ENCODE results near the gene SLAIN2. TPM values are rescaled to one million over a fixed set of nuclear protein-coding genes. Genes with fewer than 3 reads are reported as not detected.

The SLAIN2 gene
- polyA plus RNA-seq, 3 donors = 13.9 to 24.1 (median 17.6) TPM

DNA sequence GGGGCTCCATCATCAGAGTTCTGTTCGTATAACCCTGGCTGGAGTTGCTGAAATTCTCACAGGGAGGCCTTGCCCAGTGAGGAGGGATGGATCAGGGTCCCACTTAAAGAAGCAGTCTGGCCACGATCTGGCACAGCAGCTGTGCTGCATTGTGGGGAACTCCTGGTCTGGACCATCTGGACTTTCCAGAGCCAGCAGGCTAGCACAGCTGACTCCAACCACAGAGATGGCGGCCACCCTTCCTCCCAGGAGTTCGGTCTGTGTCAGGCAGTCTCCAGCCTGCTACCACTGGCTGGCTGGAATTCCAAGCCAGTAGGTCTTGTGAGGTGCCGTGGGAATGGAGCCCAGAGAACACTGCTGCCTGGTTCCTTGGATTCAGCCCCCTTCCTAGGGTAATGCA lies 62.0 kb downstream of the SLAIN2 start:
- no peaks in the 10 kb centered on the region for H3K79me2 ChIP-seq (ENCODE audit: insufficient read depth, low read length)
- Mint-ChIP-seq H3K27me3 (ENCODE audit: low read depth in 3 of 3) (no peaks in the 10 kb centered on the region), H3K4me3 (no peak overlapping the region), H3K27ac (no peak overlapping the region), H3K9me3 (no peaks in the 10 kb centered on the region), H3K36me3 (peaks cover 40 to 41% of the 10 kb centered on the region in 2 donors), H3K4me1 (peaks cover 4% of the 10 kb centered on the region)
- H3K27ac ChIP-seq (ENCODE audit: low read depth in 1 of 2, low read length in 2 of 2) = no peak overlapping the region
- no peak overlapping the region for H3K4me2 ChIP-seq (replicated peaks; ENCODE audit: extremely low read depth, low read length, poor library complexity, severe bottlenecking)
- H3K9ac ChIP-seq (ENCODE audit: insufficient read depth, low read length, poor library complexity, severe bottlenecking) = no peak overlapping the region
- intact Hi-C loops (cut with micrococcal nuclease) = no loop called here
- H3K9me3 ChIP-seq (replicated peaks in 1 of 2; ENCODE audit: control insufficient read depth in 1 of 2, insufficient read depth in 1 of 2, low read length in 2 of 2) = no peaks in the 10 kb centered on the region
- H3K27me3 ChIP-seq (ENCODE audit: control insufficient read depth in 2 of 2, insufficient read depth in 2 of 2, low read length in 2 of 2) = no peaks in the 10 kb centered on the region
- H3K4me1 ChIP-seq (ENCODE audit: control insufficient read depth in 1 of 2, insufficient read depth in 2 of 2, low read length in 2 of 2) = no peaks in the 10 kb centered on the region
- H2AFZ ChIP-seq (ENCODE audit: insufficient read depth, low read depth, low read length, poor library complexity, severe bottlenecking) = no peak overlapping the region
- peaks cover 8 to 47% of the 10 kb centered on the region in 2 donors for H3K36me3 ChIP-seq (replicated peaks in 1 of 2; ENCODE audit: control insufficient read depth in 1 of 2, insufficient read depth in 2 of 2, low read length in 2 of 2)
- WGBS (ENCODE audit: insufficient coverage) = 100% methylated on average over 5 of the region's 5 CpGs
- TF ChIP-seq, protein P1, sequence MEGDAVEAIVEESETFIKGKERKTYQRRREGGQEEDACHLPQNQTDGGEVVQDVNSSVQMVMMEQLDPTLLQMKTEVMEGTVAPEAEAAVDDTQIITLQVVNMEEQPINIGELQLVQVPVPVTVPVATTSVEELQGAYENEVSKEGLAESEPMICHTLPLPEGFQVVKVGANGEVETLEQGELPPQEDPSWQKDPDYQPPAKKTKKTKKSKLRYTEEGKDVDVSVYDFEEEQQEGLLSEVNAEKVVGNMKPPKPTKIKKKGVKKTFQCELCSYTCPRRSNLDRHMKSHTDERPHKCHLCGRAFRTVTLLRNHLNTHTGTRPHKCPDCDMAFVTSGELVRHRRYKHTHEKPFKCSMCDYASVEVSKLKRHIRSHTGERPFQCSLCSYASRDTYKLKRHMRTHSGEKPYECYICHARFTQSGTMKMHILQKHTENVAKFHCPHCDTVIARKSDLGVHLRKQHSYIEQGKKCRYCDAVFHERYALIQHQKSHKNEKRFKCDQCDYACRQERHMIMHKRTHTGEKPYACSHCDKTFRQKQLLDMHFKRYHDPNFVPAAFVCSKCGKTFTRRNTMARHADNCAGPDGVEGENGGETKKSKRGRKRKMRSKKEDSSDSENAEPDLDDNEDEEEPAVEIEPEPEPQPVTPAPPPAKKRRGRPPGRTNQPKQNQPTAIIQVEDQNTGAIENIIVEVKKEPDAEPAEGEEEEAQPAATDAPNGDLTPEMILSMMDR (IDR thresholded peaks at IDR 0.05) = no peak
- H3K4me3 ChIP-seq (replicated peaks in 1 of 3; ENCODE audit: low read depth in 2 of 3, low read length in 3 of 3) = no peak overlapping the region
- no peak for DNase-seq
- peaks cover 5% of the 10 kb centered on the region for H4K20me1 ChIP-seq (ENCODE audit: insufficient read depth, low read length)

- no peak overlapping the region for H3K9ac ChIP-seq (ENCODE audit: insufficient read depth, low read length, poor library complexity, severe bottlenecking)
- H3K36me3 ChIP-seq (replicated peaks in 1 of 2; ENCODE audit: control insufficient read depth in 1 of 2, insufficient read depth in 2 of 2, low read length in 2 of 2) = peaks cover 8 to 49% of the 10 kb centered on the region in 2 donors
- H3K27me3 ChIP-seq (ENCODE audit: control insufficient read depth in 2 of 2, insufficient read depth in 2 of 2, low read length in 2 of 2) = no peaks in the 10 kb centered on the region
- H4K20me1 ChIP-seq (ENCODE audit: insufficient read depth, low read length) = peaks cover 5% of the 10 kb centered on the region
- no peak overlapping the region for H3K4me3 Mint-ChIP-seq
- H3K4me1 Mint-ChIP-seq = peaks cover 2% of the 10 kb centered on the region
- H3K4me2 ChIP-seq (replicated peaks; ENCODE audit: extremely low read depth, low read length, poor library complexity, severe bottlenecking) = no peak overlapping the region
- no peaks in the 10 kb centered on the region for H3K79me2 ChIP-seq (ENCODE audit: insufficient read depth, low read length)
- no peaks in the 10 kb centered on the region for H3K4me1 ChIP-seq (ENCODE audit: control insufficient read depth in 1 of 2, insufficient read depth in 2 of 2, low read length in 2 of 2)
- TF ChIP-seq, protein P1 (IDR thresholded peaks at IDR 0.05) = no peak
- H3K27ac Mint-ChIP-seq = no peak overlapping the region
- H2AFZ ChIP-seq (ENCODE audit: insufficient read depth, low read depth, low read length, poor library complexity, severe bottlenecking) = no peak overlapping the region
- no peaks in the 10 kb centered on the region for H3K27me3 Mint-ChIP-seq (ENCODE audit: low read depth in 3 of 3)
- WGBS (ENCODE audit: insufficient coverage) = 64% methylated on average over 9 of the region's 9 CpGs
- intact Hi-C loops (cut with micrococcal nuclease) = no loop called here
- H3K4me3 ChIP-seq (replicated peaks in 1 of 3; ENCODE audit: low read depth in 2 of 3, low read length in 3 of 3) = no peak overlapping the region
- no peaks in the 10 kb centered on the region for H3K9me3 Mint-ChIP-seq
- no peak for DNase-seq
- no peaks in the 10 kb centered on the region for H3K9me3 ChIP-seq (replicated peaks in 1 of 2; ENCODE audit: control insufficient read depth in 1 of 2, insufficient read depth in 1 of 2, low read length in 2 of 2)
- no peak overlapping the region for H3K27ac ChIP-seq (ENCODE audit: low read depth in 1 of 2, low read length in 2 of 2)
- H3K36me3 Mint-ChIP-seq = peaks cover 40 to 42% of the 10 kb centered on the region in 2 donors
Measured at GRCh38 chr4:48403779-48404178, 62.5 kb downstream of the SLAIN2 start.
